Activated naive CD8-positive, alpha-beta T cell treated with anti-CD3 and anti-CD28 coated beads for 36 hours (primary cell): Measurements from ENCODE around the gene ANKRD40. TPM values are rescaled to one million over a fixed set of nuclear protein-coding genes. Genes with fewer than 3 reads are reported as not detected.
"Not testable (repeated sequence)": the region's sequence is repeated elsewhere in the genome, so short reads cannot be mapped to it uniquely, and the experiment has no call there.

ENCODE experiments used
- DNase-seq: peaks from one replicate; pipeline ENCODE4 v3.0.0; 2021
- H3K27ac Mint-ChIP-seq: one replicate; pipeline ENCODE4 v1.8.0; 2022; ENCODE audit warnings: mild to moderate bottlenecking, moderate library complexity, mixed read lengths
- H3K27me3 Mint-ChIP-seq: one replicate; pipeline ENCODE4 v1.8.0; 2022; ENCODE audit warnings: mild to moderate bottlenecking, mixed read lengths
- H3K36me3 Mint-ChIP-seq: one replicate; pipeline ENCODE4 v1.8.0; 2021; ENCODE audit warnings: mild to moderate bottlenecking, mixed read lengths
- H3K4me1 Mint-ChIP-seq: one replicate; pipeline ENCODE4 v1.8.0; 2021; ENCODE audit warnings: mixed read lengths
- H3K4me3 Mint-ChIP-seq: one replicate; pipeline ENCODE4 v1.8.0; 2022; ENCODE audit warnings: mild to moderate bottlenecking, moderate library complexity, mixed read lengths
- H3K9me3 Mint-ChIP-seq: one replicate; pipeline ENCODE4 v1.8.0; 2022; ENCODE audit warnings: mixed read lengths
- total RNA-seq, 2 experiments: library from RNA; stranded (reverse); gene quantifications; one replicate each; pipeline ENCODE4 v1.2.3, GENCODE V29; 2021

Gene ANKRD40
- total RNA-seq, 2 experiments from 2014 or later, result 39.5 to 40.2 TPM

- peaks cover 4% of the 10 kb centered on the region for H3K4me1 Mint-ChIP-seq
- H3K36me3 Mint-ChIP-seq, result no peaks in the 10 kb centered on the region
- H3K9me3 Mint-ChIP-seq, result no peaks in the 10 kb centered on the region
- no peak overlapping the region for H3K27ac Mint-ChIP-seq
- no peak overlapping the region for H3K4me3 Mint-ChIP-seq
- DNase-seq, result no peak
- H3K27me3 Mint-ChIP-seq, result peaks cover 14% of the 10 kb centered on the region
Measured at GRCh38 chr17:50684612-50685333, 22.9 kb downstream of the ANKRD40 start.

GRCh38 chr17:50684288-50684611 lies 23.5 kb downstream of the ANKRD40 start:
- H3K4me3 Mint-ChIP-seq, result no peak overlapping the region
- DNase-seq, result no peak
- H3K9me3 Mint-ChIP-seq, result no peaks in the 10 kb centered on the region
- peaks cover 4% of the 10 kb centered on the region for H3K4me1 Mint-ChIP-seq
- H3K36me3 Mint-ChIP-seq, result no peaks in the 10 kb centered on the region
- peaks cover 14% of the 10 kb centered on the region for H3K27me3 Mint-ChIP-seq
- no peak overlapping the region for H3K27ac Mint-ChIP-seq

- peaks cover 4% of the 10 kb centered on the region for H3K4me1 Mint-ChIP-seq
- no peak overlapping the region for H3K4me3 Mint-ChIP-seq
Measured at GRCh38 chr17:50683434-50684287, 24.1 kb downstream of the ANKRD40 start.

DNA sequence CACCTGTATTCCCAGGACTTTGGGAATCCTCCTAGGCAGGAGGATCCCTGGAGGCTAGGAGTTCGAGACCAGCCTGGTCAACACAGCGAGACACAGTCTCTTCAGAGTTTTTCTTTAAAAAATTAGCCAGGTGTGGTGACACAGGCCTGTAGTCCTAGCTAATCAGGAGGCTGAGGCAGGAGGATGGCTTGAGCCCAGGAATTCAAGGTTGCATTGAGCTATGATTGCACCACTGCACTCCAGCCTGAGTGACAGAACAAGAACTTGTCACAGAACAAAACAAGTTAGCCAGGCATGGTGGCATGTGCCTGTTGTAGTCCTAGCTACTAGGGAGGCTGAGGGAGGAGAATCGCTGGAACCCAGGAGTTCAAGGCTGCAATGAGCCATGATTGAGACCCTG lies 24.8 kb downstream of the ANKRD40 start:
- Mint-ChIP-seq H3K4me3 (no peak overlapping the region), H3K27ac (no peak overlapping the region), H3K9me3 (no peaks in the 10 kb centered on the region), H3K27me3 (peaks cover 14% of the 10 kb centered on the region), H3K36me3 (no peaks in the 10 kb centered on the region), H3K4me1 (peaks cover 4% of the 10 kb centered on the region)
- DNase-seq, result no peak

More at GRCh38 chr17:50683434-50684287, 24.1 kb downstream of the ANKRD40 start:
- Mint-ChIP-seq H3K9me3 (no peaks in the 10 kb centered on the region), H3K36me3 (no peaks in the 10 kb centered on the region), H3K27me3 (peaks cover 14% of the 10 kb centered on the region), H3K27ac (no peak overlapping the region)
- no peak for DNase-seq

DNA sequence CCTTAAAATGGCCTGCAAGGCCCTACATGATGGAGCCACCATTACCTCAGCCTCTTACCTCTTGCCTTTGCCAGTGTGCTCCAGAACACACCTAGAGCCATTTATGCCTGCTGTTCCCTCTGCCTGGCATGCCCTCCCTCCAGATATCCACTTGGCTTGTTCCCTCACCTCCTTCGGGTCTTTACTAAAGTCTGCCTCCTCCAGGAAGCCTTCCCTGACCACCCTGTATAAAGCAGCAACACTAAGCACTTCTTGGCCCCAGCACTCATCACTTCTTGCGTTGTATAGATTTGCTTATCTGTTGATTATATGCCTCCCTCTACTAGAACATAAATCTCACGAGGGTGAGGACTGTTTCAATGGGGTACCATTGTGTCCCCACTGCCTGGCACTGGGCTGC lies 25.3 kb downstream of the ANKRD40 start:
- Mint-ChIP-seq H3K4me3 (no peak overlapping the region), H3K4me1 (peaks cover 4% of the 10 kb centered on the region), H3K36me3 (no peaks in the 10 kb centered on the region), H3K27ac (no peak overlapping the region), H3K27me3 (peaks cover 14% of the 10 kb centered on the region), H3K9me3 (no peaks in the 10 kb centered on the region)
- no peak for DNase-seq

DNA sequence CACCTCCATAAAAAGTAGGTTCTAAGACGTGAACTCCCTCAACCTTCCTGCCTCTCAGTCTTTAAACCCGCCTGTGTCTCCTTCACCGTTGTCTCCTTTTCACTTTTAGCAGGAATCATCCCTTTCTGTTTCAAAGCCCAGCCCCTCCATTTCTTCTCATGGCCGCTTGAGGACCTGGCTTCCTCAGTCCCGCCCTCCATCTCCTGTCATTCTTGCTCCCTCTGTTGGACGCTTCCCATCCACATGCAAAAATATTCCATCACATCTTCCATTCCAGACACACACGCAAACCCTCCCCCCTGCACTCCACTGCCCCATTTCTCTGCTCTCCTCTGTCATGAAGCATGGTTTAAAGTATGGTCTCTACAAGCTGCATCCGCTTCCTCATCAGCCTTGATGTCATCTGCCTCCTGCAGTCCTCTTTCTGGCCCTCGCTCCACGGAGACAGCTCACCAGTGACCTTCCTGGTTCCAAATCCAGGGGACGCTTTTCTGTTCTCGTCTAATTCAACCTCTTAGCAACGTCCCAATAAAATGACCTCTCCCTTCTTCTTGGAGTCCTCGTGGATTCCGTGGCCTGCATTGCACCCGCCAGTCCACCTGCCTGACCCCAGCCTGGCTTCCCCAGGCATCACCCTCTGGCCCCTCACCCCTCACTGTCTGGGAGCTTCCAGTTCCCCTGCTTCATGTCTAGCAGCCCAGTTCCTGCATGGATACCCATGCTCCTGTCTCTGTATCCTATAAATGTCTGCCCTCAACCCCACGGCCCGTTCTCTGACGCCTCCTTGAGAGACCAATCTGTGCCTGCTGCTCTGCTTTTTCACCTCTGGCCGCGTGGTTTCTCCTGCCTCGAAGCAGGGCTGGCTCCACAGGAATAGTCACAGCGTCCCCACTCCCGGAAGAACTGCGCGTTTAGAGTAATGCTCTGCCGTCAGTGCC lies 26.2 kb downstream of the ANKRD40 start:
- Mint-ChIP-seq H3K4me1 (peaks cover 4% of the 10 kb centered on the region), H3K9me3 (no peaks in the 10 kb centered on the region), H3K4me3 (no peak overlapping the region), H3K36me3 (no peaks in the 10 kb centered on the region), H3K27ac (no peak overlapping the region), H3K27me3 (peaks cover 14% of the 10 kb centered on the region)
- DNase-seq, result no peak

DNA sequence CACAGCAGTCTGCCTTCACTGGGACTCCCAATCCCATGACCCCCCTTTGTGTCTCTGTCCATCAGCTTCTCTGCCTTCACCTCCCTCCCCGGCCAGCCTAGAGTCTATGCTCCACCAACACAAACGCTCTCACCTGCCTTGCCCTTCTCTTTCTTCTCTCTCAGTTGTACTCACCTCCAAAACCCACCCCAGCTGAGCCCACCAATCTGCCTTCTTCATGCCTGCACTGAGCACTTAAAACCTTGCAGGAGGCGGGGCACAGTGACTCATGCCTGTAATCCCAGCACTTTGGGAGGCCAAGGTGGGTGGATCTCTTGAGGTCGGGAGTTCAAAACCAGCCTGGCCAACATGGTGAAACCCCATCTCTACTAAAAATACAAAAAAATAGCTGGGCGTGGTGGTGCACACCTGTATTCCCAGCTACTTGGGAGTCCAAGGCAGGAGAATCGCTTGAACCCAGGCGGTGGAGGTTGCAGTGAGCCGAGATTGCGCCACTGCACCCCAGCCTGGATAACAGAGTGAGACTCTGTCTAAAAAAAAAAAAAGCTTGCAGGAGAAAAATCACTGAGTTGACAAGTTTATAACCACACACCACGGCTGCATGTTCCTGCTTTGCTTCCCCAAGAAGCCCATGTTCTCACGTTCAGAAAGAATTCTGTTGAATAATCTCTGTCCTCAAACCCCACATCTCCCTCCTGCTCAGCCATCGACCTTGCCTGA lies 27.0 kb downstream of the ANKRD40 start:
- not testable (repeated sequence) for DNase-seq, H3K27ac Mint-ChIP-seq, H3K4me1 Mint-ChIP-seq, H3K4me3 Mint-ChIP-seq, H3K9me3 Mint-ChIP-seq, H3K36me3 Mint-ChIP-seq
- H3K27me3 Mint-ChIP-seq, result peaks cover 18% of the 10 kb centered on the region

DNA sequence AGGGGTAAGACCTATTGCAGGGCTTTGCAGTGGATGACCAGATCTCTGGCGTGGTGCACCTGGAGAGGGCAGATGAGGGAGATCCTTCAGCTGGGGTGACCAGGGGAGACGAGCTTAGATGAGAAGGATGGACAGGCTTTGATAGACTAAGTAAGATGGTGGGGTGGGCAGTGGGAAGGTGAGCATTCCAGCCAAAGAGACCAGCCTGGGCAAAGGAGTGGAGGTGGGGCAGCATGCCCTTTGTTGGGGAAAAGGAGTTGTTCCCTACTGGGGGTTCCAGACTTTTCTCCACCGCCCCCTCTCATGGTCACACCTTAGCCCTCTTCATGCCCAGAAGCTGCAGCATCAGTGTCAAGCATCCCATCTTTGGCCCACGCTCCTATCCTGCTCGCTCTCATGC lies 27.6 kb downstream of the ANKRD40 start:
- Mint-ChIP-seq H3K4me1 (peaks cover 4% of the 10 kb centered on the region), H3K27me3 (peaks cover 18% of the 10 kb centered on the region), H3K4me3 (no peak overlapping the region), H3K36me3 (no peaks in the 10 kb centered on the region), H3K9me3 (no peaks in the 10 kb centered on the region), H3K27ac (no peak overlapping the region)
- DNase-seq, result no peak

GRCh38 chr17:50679008-50679544 lies 28.6 kb downstream of the ANKRD40 start:
- Mint-ChIP-seq H3K27me3 (peaks cover 15% of the 10 kb centered on the region), H3K4me1 (peaks cover 4% of the 10 kb centered on the region), H3K9me3 (no peaks in the 10 kb centered on the region), H3K36me3 (no peaks in the 10 kb centered on the region), H3K4me3 (no peak overlapping the region), H3K27ac (no peak overlapping the region)
- no peak for DNase-seq

- Mint-ChIP-seq H3K4me1 (peaks cover 4% of the 10 kb centered on the region), H3K4me3 (no peak overlapping the region), H3K27me3 (peaks cover 15% of the 10 kb centered on the region), H3K9me3 (no peaks in the 10 kb centered on the region), H3K27ac (no peak overlapping the region), H3K36me3 (no peaks in the 10 kb centered on the region)
- no peak for DNase-seq
Measured at GRCh38 chr17:50677851-50678375, 29.8 kb downstream of the ANKRD40 start.

GRCh38 chr17:50676065-50676975 lies 31.4 kb downstream of the ANKRD40 start:
- Mint-ChIP-seq H3K4me1 (peaks cover 3% of the 10 kb centered on the region), H3K9me3 (no peaks in the 10 kb centered on the region), H3K27ac (no peak overlapping the region), H3K27me3 (peaks cover 11% of the 10 kb centered on the region), H3K4me3 (no peak overlapping the region), H3K36me3 (no peaks in the 10 kb centered on the region)
- no peak for DNase-seq

DNA sequence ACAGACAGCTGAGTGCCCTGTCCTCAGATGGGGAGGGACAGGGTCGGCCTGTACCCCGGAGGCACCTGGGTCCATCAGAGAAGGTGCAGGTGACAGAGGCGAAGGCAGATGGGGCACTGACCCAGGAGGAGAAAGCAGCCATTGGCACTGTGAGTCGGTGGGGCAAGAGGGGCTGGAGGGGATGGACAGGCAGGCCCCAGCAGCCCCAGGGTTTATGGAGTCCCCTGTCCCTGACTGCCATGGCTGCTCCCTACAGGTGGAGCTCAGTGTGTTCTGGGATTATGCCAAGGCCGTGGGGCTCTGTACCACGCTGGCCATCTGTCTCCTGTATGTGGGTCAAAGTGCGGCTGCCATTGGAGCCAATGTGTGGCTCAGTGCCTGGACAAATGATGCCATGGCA lies 32.1 kb downstream of the ANKRD40 start:
- no peak overlapping the region for H3K27ac Mint-ChIP-seq
- DNase-seq, result no peak
- peaks cover 7% of the 10 kb centered on the region for H3K27me3 Mint-ChIP-seq
- H3K4me3 Mint-ChIP-seq, result no peak overlapping the region
- H3K9me3 Mint-ChIP-seq, result no peaks in the 10 kb centered on the region
- H3K4me1 Mint-ChIP-seq, result no peaks in the 10 kb centered on the region
- no peaks in the 10 kb centered on the region for H3K36me3 Mint-ChIP-seq

DNA sequence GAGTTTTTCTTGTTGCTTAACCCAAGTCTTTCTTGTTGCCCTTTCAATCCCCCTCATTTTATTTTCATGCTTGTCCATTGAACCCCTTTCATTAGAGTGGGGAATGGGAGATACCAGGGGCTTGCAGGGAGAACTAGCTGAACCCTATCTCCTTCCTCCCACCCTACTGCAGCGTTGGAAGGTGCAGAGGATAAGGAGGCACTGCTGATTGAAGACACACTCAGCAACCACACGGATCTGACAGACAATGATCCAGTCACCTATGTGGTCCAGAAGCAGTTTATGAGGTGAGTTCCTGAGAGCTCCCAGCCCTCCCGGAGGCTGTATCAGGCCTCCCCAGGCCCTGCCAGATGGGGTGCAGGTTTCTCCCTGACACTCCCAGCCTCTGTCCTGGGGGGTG lies 32.5 kb downstream of the ANKRD40 start:
- DNase-seq, result no peak
- no peak overlapping the region for H3K4me3 Mint-ChIP-seq
- H3K4me1 Mint-ChIP-seq, result no peaks in the 10 kb centered on the region
- no peaks in the 10 kb centered on the region for H3K9me3 Mint-ChIP-seq
- H3K36me3 Mint-ChIP-seq, result no peaks in the 10 kb centered on the region
- peaks cover 4% of the 10 kb centered on the region for H3K27me3 Mint-ChIP-seq
- H3K27ac Mint-ChIP-seq, result no peak overlapping the region
